SK-N-SH treated with all-trans-retinoic acid at 6 μM for 48 hours (cell line): ENCODE data around the gene CASZ1.

Experiments
- ATAC-seq: fragments of 200-7000 bp; cut with Tn5 transposase; 3 replicates; pipeline ENCODE4 v1.9.1; 2020; ENCODE audit warnings: mild to moderate bottlenecking, moderate library complexity
- ARNTL ChIP-seq: fragments of 450-650 bp; formaldehyde crosslinking; IDR thresholded peaks from 2 replicates; pipeline ENCODE4 v1.5.0; 2020; ENCODE audit warnings: low read depth, mild to moderate bottlenecking, moderate library complexity, borderline replicate concordance
- CREB5 ChIP-seq: fragments of 250-450 bp; sonication (Bioruptor Pico); IDR thresholded peaks from 2 replicates; pipeline ENCODE4 v1.5.1; 2020; ENCODE audit warnings: low read depth, mild to moderate bottlenecking, moderate library complexity
- CSDC2 ChIP-seq: fragments of 250-450 bp; sonication (Bioruptor Pico); IDR thresholded peaks from 2 replicates; pipeline ENCODE4 v1.5.0; 2020; ENCODE audit warnings: mild to moderate bottlenecking, moderate library complexity
- CSRNP3 ChIP-seq: fragments of 250-450 bp; sonication (Bioruptor Pico); IDR thresholded peaks from 2 replicates; pipeline ENCODE4 v1.5.1; 2021; ENCODE audit warnings: mild to moderate bottlenecking, moderate library complexity
- ESRRG ChIP-seq: fragments of 250-450 bp; sonication (Bioruptor Pico); IDR thresholded peaks from 2 replicates; pipeline ENCODE4 v1.6.1; 2021; ENCODE audit warnings: mild to moderate bottlenecking
- GLIS3 ChIP-seq: fragments of 250-450 bp; sonication (Bioruptor Pico); IDR thresholded peaks from 2 replicates; pipeline ENCODE4 v1.5.0; 2020; ENCODE audit warnings: mild to moderate bottlenecking, moderate library complexity
- ISL1 ChIP-seq: fragments of 250-450 bp; sonication (Bioruptor Pico); IDR thresholded peaks from 2 replicates; pipeline ENCODE4 v2.1.2; 2022; ENCODE audit warnings: mild to moderate bottlenecking, moderate library complexity
- OSR1 ChIP-seq: fragments of 250-450 bp; sonication (Bioruptor Pico); IDR thresholded peaks from 2 replicates; pipeline ENCODE4 v1.8.0; 2022; ENCODE audit warnings: moderate library complexity, mild to moderate bottlenecking, inconsistent platforms
- PATZ1 ChIP-seq: fragments of 250-450 bp; sonication (Bioruptor Pico); IDR thresholded peaks from 2 replicates; pipeline ENCODE4 v1.8.0; 2020; ENCODE audit warnings: mild to moderate bottlenecking, moderate library complexity, borderline replicate concordance
- POU6F1 ChIP-seq: fragments of 250-450 bp; sonication (Bioruptor Pico); IDR thresholded peaks from 2 replicates; pipeline ENCODE4 v1.8.0; 2021; ENCODE audit warnings: low read depth, mild to moderate bottlenecking, moderate library complexity, borderline replicate concordance
- PPARA ChIP-seq: fragments of 250-450 bp; sonication (Bioruptor Pico); IDR thresholded peaks from 2 replicates; pipeline ENCODE4 v1.5.0; 2020; ENCODE audit warnings: mild to moderate bottlenecking, borderline replicate concordance
- SNAI2 ChIP-seq: fragments of 250-450 bp; sonication (Bioruptor Pico); IDR thresholded peaks from 2 replicates; pipeline ENCODE4 v1.5.0; 2020; ENCODE audit warnings: mild to moderate bottlenecking, moderate library complexity
- TCF4 ChIP-seq: fragments of 250-450 bp; sonication (Bioruptor Pico); IDR thresholded peaks from 2 replicates; pipeline ENCODE4 v1.8.0; 2021; ENCODE audit warnings: mild to moderate bottlenecking, moderate library complexity, borderline replicate concordance
- TOX ChIP-seq: fragments of 250-450 bp; sonication (Bioruptor Pico); IDR thresholded peaks from 2 replicates; pipeline ENCODE4 v1.8.0; 2021; ENCODE audit warnings: mild to moderate bottlenecking, moderate library complexity, borderline replicate concordance
- ZC3H10 ChIP-seq: fragments of 250-450 bp; sonication (Bioruptor Pico); IDR thresholded peaks from 2 replicates; pipeline ENCODE4 v1.5.1; 2021; ENCODE audit warnings: mild to moderate bottlenecking, moderate library complexity
- ZFP3 ChIP-seq: fragments of 250-450 bp; sonication (Bioruptor Pico); IDR thresholded peaks from 2 replicates; pipeline ENCODE4 v1.5.0; 2020; ENCODE audit warnings: mild to moderate bottlenecking, moderate library complexity
- ZFP30 ChIP-seq: fragments of 450-650 bp; formaldehyde crosslinking; IDR thresholded peaks from 2 replicates; pipeline ENCODE4 v1.5.0; 2022; ENCODE audit warnings: mild to moderate bottlenecking, moderate library complexity
- ZNF565 ChIP-seq: fragments of 450-650 bp; formaldehyde crosslinking; conservative IDR thresholded peaks from 2 replicates; pipeline ENCODE4 v1.5.0; 2020; ENCODE audit warnings: low read depth, mild to moderate bottlenecking, moderate library complexity
- ZNF70 ChIP-seq: fragments of 450-650 bp; formaldehyde crosslinking; IDR thresholded peaks from 2 replicates; pipeline ENCODE4 v1.5.0; 2020; ENCODE audit warnings: mild to moderate bottlenecking, moderate library complexity
- ZNF8 ChIP-seq: fragments of 450-650 bp; formaldehyde crosslinking; IDR thresholded peaks from 2 replicates; pipeline ENCODE4 v1.5.0; 2020; ENCODE audit warnings: mild to moderate bottlenecking, moderate library complexity

The CASZ1 gene

GRCh38 chr1:10597492-10598388, 198.7 kb downstream of the CASZ1 start:
- ATAC-seq: no peak
- TF ChIP-seq OSR1 (CRISPR knock-in tag) (no peak), PPARA (CRISPR knock-in tag) (no peak), ZNF565 (CRISPR knock-in tag) (no peak), ZFP30 (CRISPR knock-in tag) (no peak), ZNF70 (CRISPR knock-in tag) (no peak), TCF4 (CRISPR knock-in tag) (no peak), ESRRG (no peak), ZFP3 (CRISPR knock-in tag) (no peak), CSDC2 (no peak), POU6F1 (CRISPR knock-in tag) (no peak), ZC3H10 (no peak), SNAI2 (no peak)

- no peak for TF ChIP-seq ISL1
- TF ChIP-seq ARNTL (CRISPR knock-in tag): no peak
- no peak for TF ChIP-seq CSDC2
- no peak for TF ChIP-seq TOX
- TF ChIP-seq ZNF8 (CRISPR knock-in tag): no peak
- TF ChIP-seq SNAI2: no peak
- no peak for TF ChIP-seq TCF4 (CRISPR knock-in tag)
- no peak for TF ChIP-seq OSR1 (CRISPR knock-in tag)
- no peak for TF ChIP-seq ZFP30 (CRISPR knock-in tag)
- TF ChIP-seq PPARA (CRISPR knock-in tag): no peak
- TF ChIP-seq ZC3H10: no peak
- TF ChIP-seq GLIS3: no peak
- no peak for ATAC-seq
Measured at GRCh38 chr1:10596780-10597179, 199.7 kb downstream of the CASZ1 start.

- no peak for ATAC-seq
- TF ChIP-seq CSRNP3 (CRISPR knock-in tag) (no peak), TOX (no peak), OSR1 (CRISPR knock-in tag) (no peak), ZFP3 (CRISPR knock-in tag) (no peak), ZC3H10 (no peak), ESRRG (no peak), PPARA (CRISPR knock-in tag) (no peak), CREB5 (CRISPR knock-in tag) (no peak), GLIS3 (no peak), ARNTL (CRISPR knock-in tag) (no peak), SNAI2 (no peak), POU6F1 (CRISPR knock-in tag) (no peak), ZNF70 (CRISPR knock-in tag) (no peak), PATZ1 (CRISPR knock-in tag) (no peak), ISL1 (no peak)
Measured at GRCh38 chr1:10594595-10595223, 201.7 kb downstream of the CASZ1 start.
